Bone marrow (tissue), 2 donors: ENCODE results near the gene YOD1.
"Not testable (repeated sequence)": the region's sequence is repeated elsewhere in the genome, so short reads cannot be mapped to it uniquely, and the experiment has no call there.

ENCODE experiments used
- DNase-seq, 2 donors: peaks; one replicate each; lab custom pipeline; 2025; lab: John Stamatoyannopoulos, UW

YOD1 gene

GRCh38 chr1:207049054-207049453 lies 2.0 kb downstream of the YOD1 start:
- DNase-seq = no peak

- no peak for DNase-seq
Observed at GRCh38 chr1:207048041-207048440, 3.0 kb downstream of the YOD1 start.

GRCh38 chr1:207047505-207047904 lies 3.5 kb downstream of the YOD1 start:
- DNase-seq = no peak

- DNase-seq = no peak
Observed at GRCh38 chr1:207045453-207045852, 5.6 kb downstream of the YOD1 start.

GRCh38 chr1:207041397-207041796 lies 9.6 kb downstream of the YOD1 start:
- DNase-seq = not testable (repeated sequence)

GRCh38 chr1:207040181-207040533 lies 10.9 kb downstream of the YOD1 start:
- no peak for DNase-seq

- DNase-seq = no peak
Observed at GRCh38 chr1:207039380-207040180, 11.4 kb downstream of the YOD1 start.

- no peak for DNase-seq
Observed at GRCh38 chr1:207036865-207037264, 14.1 kb downstream of the YOD1 start.

- DNase-seq = no peak
Observed at GRCh38 chr1:207035877-207036551, 15.0 kb downstream of the YOD1 start.

GRCh38 chr1:207034998-207035397 lies 16.0 kb downstream of the YOD1 start:
- DNase-seq = no peak

GRCh38 chr1:207034208-207034607 lies 16.8 kb downstream of the YOD1 start:
- DNase-seq = no peak

GRCh38 chr1:207033302-207033701 lies 17.7 kb downstream of the YOD1 start:
- no peak for DNase-seq

GRCh38 chr1:207032528-207033017 lies 18.4 kb downstream of the YOD1 start, which contains the start of gene C1orf116:
TSS of gene C1orf116 (minus strand) at chr1:207032756. CDS start at chr1:207027598, 5,158 bp downstream.
- DNase-seq = no peak

GRCh38 chr1:207031632-207032264 lies 19.3 kb downstream of the YOD1 start:
- no peak for DNase-seq

GRCh38 chr1:207031016-207031415 lies 20.0 kb downstream of the YOD1 start:
- no peak for DNase-seq

GRCh38 chr1:207030522-207031009 lies 20.4 kb downstream of the YOD1 start:
- DNase-seq = no peak

GRCh38 chr1:207029701-207030521 lies 21.1 kb downstream of the YOD1 start:
- no peak for DNase-seq

- DNase-seq = no peak
Observed at GRCh38 chr1:207028884-207029650, 21.9 kb downstream of the YOD1 start.

- no peak for DNase-seq
Observed at GRCh38 chr1:207027921-207028320, 23.1 kb downstream of the YOD1 start.

GRCh38 chr1:207027206-207027777 lies 23.7 kb downstream of the YOD1 start:
- no peak for DNase-seq

GRCh38 chr1:207026104-207026534 lies 24.9 kb downstream of the YOD1 start:
- no peak for DNase-seq
